Smooth muscle cell (in vitro differentiated cells): ENCODE results near the gene CCDC154. TPM values are rescaled to one million over a fixed set of nuclear protein-coding genes. Genes with fewer than 3 reads are reported as not detected.
"Not testable (repeated sequence)": the region's sequence is repeated elsewhere in the genome, so short reads cannot be mapped to it uniquely, and the experiment has no call there.

ENCODE experiments used
- DNase-seq: peaks from one replicate; lab custom pipeline; 2025; ENCODE audit not compliant: unreplicated experiment; lab: John Stamatoyannopoulos, UW
- H2AFZ ChIP-seq: fragments of 200-600 bp; sonication (generic); 2 replicates; pipeline ENCODE4 v1.6.0; 2016; ENCODE audit warnings: antibody characterized with exemption, low read depth, mild to moderate bottlenecking
- H3F3A ChIP-seq: fragments of 200-600 bp; sonication (generic); 2 replicates; pipeline ENCODE4 v1.6.0; 2017; ENCODE audit warnings: antibody characterized with exemption, low read depth
- H3K27ac ChIP-seq: fragments of 200-600 bp; sonication (generic); 2 replicates; pipeline ENCODE4 v1.5.1; 2016; ENCODE audit warnings: low read depth, mild to moderate bottlenecking
- H3K27me3 ChIP-seq: fragments of 200-600 bp; sonication (generic); 2 replicates; pipeline ENCODE4 v1.6.1; 2016; ENCODE audit warnings: low read depth, mild to moderate bottlenecking
- H3K36me3 ChIP-seq: fragments of 200-600 bp; sonication (generic); 2 replicates; pipeline ENCODE4 v1.5.1; 2016; ENCODE audit warnings: low read depth
- H3K4me1 ChIP-seq: fragments of 200-600 bp; sonication (generic); 2 replicates; pipeline ENCODE4 v1.5.1; 2016; ENCODE audit warnings: low read depth
- H3K4me2 ChIP-seq: fragments of 200-600 bp; sonication (generic); 2 replicates; pipeline ENCODE4 v1.6.0; 2016; ENCODE audit warnings: mild to moderate bottlenecking
- H3K4me3 ChIP-seq: fragments of 200-600 bp; sonication (generic); 2 replicates; pipeline ENCODE4 v1.5.1; 2016; ENCODE audit warnings: mild to moderate bottlenecking
- H3K79me2 ChIP-seq: fragments of 200-600 bp; sonication (generic); 2 replicates; pipeline ENCODE4 v1.6.0; 2016; ENCODE audit warnings: low read depth, mild to moderate bottlenecking
- H3K9ac ChIP-seq: fragments of 200-600 bp; sonication (generic); 2 replicates; pipeline ENCODE4 v1.6.0; 2016; ENCODE audit warnings: low read depth
- H3K9me3 ChIP-seq: fragments of 200-600 bp; sonication (generic); replicated peaks from 2 replicates; pipeline ENCODE4 v1.5.1; 2016; ENCODE audit warnings: low read depth
- H4K20me1 ChIP-seq: fragments of 200-600 bp; sonication (generic); 2 replicates; pipeline ENCODE4 v1.6.0; 2016; ENCODE audit warnings: low read depth
- whole genome bisulfite sequencing: methylation state at CpG from one replicate; pipeline ENCODE4 v1.1.7; 2016; ENCODE audit warnings: low lambda C conversion rate; 5-methylcytosine and 5-hydroxymethylcytosine counted together
- polyA plus RNA-seq: library from polyadenylated mRNA; unstranded; fragments of >200 nt; fragmentation: Nextera tagmentation; extraction: Ambion mirVana; gene quantifications from 2 replicates; pipeline ENCODE4 v1.2.1, GENCODE V29; 2016
- total RNA-seq: library from RNA; depleted of rRNA; stranded (reverse); fragments of >200 nt; gene quantifications from 2 replicates; pipeline ENCODE4 v1.2.3, GENCODE V29; 2014
- TF ChIP-seq, protein P1 (sequence below): fragments of 200-600 bp; sonication (generic); IDR thresholded peaks from 2 replicates; pipeline ENCODE4 v1.5.1; 2017; ENCODE audit warnings: borderline replicate concordance, mild to moderate bottlenecking, antibody characterized with exemption; ENCODE audit not compliant: insufficient read depth, poor library complexity, severe bottlenecking

Gene CCDC154
- total and polyA plus RNA-seq, 2 experiments from 2014 or later = 0.24 TPM; not detected in 1

DNA sequence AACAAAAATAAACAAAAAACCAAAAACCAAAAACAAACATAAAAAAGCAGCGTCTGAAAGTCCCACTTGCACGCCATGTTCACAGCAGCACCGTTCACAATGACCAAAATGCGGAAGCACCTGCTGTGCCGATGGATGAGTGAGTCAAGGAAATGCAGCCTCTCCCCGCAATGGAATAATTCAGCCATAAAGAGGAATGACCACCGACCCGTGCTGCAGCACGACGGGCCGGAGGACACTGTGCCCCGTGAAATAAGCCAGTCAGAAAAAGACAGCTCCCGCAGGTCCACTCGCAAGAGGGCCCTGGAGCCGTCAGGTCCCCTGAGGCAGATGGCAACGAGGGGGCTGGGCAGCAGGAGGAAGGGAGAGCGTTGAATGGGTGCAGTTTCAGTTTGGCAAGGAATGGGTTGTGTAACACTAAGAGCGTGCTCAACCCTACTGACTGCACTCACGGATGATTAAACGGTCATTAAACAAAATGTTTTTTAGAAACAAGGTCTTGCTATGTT, 25.4 kb upstream of the CCDC154 start:
- H3K36me3 ChIP-seq = no peaks in the 10 kb centered on the region
- no peak for DNase-seq
- no peaks in the 10 kb centered on the region for H3F3A ChIP-seq
- H3K9ac ChIP-seq = no peak overlapping the region
- peaks cover 7% of the 10 kb centered on the region for H3K4me1 ChIP-seq
- H3K9me3 ChIP-seq = no peaks in the 10 kb centered on the region
- H4K20me1 ChIP-seq = peaks cover 30% of the 10 kb centered on the region
- H3K4me2 ChIP-seq = no peak overlapping the region
- H3K4me3 ChIP-seq = no peak overlapping the region
- H3K27ac ChIP-seq = no peak overlapping the region
- H2AFZ ChIP-seq = no peak overlapping the region
- H3K27me3 ChIP-seq = no peaks in the 10 kb centered on the region
- TF ChIP-seq, protein P1, sequence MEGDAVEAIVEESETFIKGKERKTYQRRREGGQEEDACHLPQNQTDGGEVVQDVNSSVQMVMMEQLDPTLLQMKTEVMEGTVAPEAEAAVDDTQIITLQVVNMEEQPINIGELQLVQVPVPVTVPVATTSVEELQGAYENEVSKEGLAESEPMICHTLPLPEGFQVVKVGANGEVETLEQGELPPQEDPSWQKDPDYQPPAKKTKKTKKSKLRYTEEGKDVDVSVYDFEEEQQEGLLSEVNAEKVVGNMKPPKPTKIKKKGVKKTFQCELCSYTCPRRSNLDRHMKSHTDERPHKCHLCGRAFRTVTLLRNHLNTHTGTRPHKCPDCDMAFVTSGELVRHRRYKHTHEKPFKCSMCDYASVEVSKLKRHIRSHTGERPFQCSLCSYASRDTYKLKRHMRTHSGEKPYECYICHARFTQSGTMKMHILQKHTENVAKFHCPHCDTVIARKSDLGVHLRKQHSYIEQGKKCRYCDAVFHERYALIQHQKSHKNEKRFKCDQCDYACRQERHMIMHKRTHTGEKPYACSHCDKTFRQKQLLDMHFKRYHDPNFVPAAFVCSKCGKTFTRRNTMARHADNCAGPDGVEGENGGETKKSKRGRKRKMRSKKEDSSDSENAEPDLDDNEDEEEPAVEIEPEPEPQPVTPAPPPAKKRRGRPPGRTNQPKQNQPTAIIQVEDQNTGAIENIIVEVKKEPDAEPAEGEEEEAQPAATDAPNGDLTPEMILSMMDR = no peak
- WGBS = 86% methylated on average over 20 of the region's 20 CpGs
- H3K79me2 ChIP-seq = peaks cover 70% of the 10 kb centered on the region

DNA sequence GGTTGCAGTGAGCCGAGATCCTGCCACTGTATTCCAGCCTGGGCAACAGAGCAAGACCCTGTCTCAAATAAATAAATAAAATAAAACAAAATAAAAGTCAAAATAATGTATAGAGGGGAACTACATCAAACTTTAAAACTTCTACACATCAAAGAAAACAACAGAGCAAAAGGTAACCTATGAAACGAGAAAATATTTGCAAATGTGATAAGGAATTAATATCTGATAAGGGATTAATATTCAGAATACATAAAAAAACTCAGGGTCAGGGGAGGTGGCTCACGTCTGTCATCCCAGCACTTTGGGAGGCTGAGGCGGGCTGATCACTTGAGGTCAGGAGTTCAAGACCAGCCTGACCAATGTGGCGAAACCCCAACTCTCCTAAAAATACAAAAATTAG, 24.8 kb upstream of the CCDC154 start:
- H3K4me1 ChIP-seq, H3K27me3 ChIP-seq, H3K27ac ChIP-seq, H3K9ac ChIP-seq, H3K4me3 ChIP-seq, H2AFZ ChIP-seq, H3K36me3 ChIP-seq, DNase-seq, H3K9me3 ChIP-seq, H3K4me2 ChIP-seq, H3F3A ChIP-seq: not testable (repeated sequence)
- Histone ChIP-seq H3K79me2 (peaks cover 64% of the 10 kb centered on the region), H4K20me1 (peaks cover 30% of the 10 kb centered on the region)
- 83% methylated on average over 5 of the region's 5 CpGs for WGBS

DNA sequence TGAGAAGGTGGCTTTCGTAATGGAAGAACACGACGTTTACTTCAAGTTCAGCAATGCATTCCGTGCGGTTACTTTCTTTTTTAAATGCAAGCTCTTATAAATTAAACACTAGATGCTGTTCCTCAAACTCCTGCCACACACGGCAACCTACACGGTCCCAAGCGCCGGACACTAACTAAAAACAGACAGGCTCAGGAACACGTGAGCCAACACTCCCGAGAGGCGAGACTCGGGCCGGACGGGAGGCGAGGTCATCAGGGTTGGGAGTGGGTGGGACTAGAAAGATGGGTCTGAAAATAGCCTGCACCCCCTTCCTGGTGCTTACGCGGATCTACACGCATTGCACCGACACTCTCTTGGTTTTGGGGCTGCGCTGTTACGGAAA, 24.1 kb upstream of the CCDC154 start:
- H3K79me2 ChIP-seq = peaks cover 57% of the 10 kb centered on the region
- H3F3A ChIP-seq = no peaks in the 10 kb centered on the region
- no peaks in the 10 kb centered on the region for H3K4me1 ChIP-seq
- no peak overlapping the region for H3K4me2 ChIP-seq
- H3K27ac ChIP-seq = no peak overlapping the region
- DNase-seq = no peak
- no peaks in the 10 kb centered on the region for H3K27me3 ChIP-seq
- no peaks in the 10 kb centered on the region for H3K36me3 ChIP-seq
- no peak overlapping the region for H3K4me3 ChIP-seq
- WGBS = 95% methylated on average over 22 of the region's 22 CpGs
- H4K20me1 ChIP-seq = peaks cover 30% of the 10 kb centered on the region
- H3K9me3 ChIP-seq = no peaks in the 10 kb centered on the region
- H3K9ac ChIP-seq = no peak overlapping the region
- TF ChIP-seq, protein P1 = no peak
- H2AFZ ChIP-seq = no peak overlapping the region

DNA sequence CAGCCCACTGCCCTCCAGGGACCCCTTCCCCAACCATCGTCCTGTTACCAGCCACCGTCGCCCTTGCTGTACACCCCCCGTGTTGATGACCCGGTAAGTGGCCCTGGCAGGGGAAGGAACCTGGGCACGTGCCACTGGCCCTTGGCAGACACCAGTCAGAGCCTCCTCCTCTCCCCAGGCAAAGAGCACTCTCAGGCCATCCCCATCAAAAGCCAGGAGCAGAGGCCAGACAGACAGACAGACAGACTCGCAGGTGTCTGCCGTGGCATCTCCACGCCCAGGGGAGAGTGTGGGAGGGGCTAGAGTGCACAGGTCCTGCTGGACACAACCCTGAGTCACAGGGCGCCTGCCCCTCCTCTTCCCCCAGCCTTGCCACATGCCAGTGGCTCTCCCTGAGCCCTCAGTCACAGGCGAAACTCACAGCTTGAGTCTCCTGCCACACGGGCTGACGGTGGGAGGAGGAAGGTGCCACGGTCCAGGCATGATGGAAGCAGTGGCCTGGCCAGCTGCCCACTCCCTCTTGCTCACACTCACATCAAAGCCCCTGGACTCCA, 22.7 kb upstream of the CCDC154 start:
- H3K4me3 ChIP-seq = no peak overlapping the region
- no peaks in the 10 kb centered on the region for H3K9me3 ChIP-seq
- no peaks in the 10 kb centered on the region for H3K27me3 ChIP-seq
- WGBS = 90% methylated on average over 14 of the region's 14 CpGs
- TF ChIP-seq, protein P1 = no peak
- H3K9ac ChIP-seq = no peak overlapping the region
- DNase-seq = no peak
- no peak overlapping the region for H3K27ac ChIP-seq
- peaks cover 45% of the 10 kb centered on the region for H3K79me2 ChIP-seq
- H3K4me2 ChIP-seq = no peak overlapping the region
- H3F3A ChIP-seq = no peaks in the 10 kb centered on the region
- no peaks in the 10 kb centered on the region for H3K36me3 ChIP-seq
- H4K20me1 ChIP-seq = peaks cover 30% of the 10 kb centered on the region
- no peaks in the 10 kb centered on the region for H3K4me1 ChIP-seq
- H2AFZ ChIP-seq = no peak overlapping the region
